Activated naive CD8-positive, alpha-beta T cell (primary cell): ENCODE data around the gene MEG3.

Experiments
- H3K27ac Mint-ChIP-seq: one replicate; pipeline ENCODE4 v1.8.0; 2021; ENCODE audit warnings: mixed read lengths
- H3K27me3 Mint-ChIP-seq: one replicate; pipeline ENCODE4 v1.8.0; 2021; ENCODE audit warnings: mixed read lengths
- H3K36me3 Mint-ChIP-seq: one replicate; pipeline ENCODE4 v1.8.0; 2021; ENCODE audit warnings: mixed read lengths
- H3K4me1 Mint-ChIP-seq: one replicate; pipeline ENCODE4 v1.8.0; 2021; ENCODE audit warnings: low read depth, mixed read lengths
- H3K4me3 Mint-ChIP-seq: one replicate; pipeline ENCODE4 v1.8.0; 2021; ENCODE audit warnings: mild to moderate bottlenecking, mixed read lengths
- H3K9me3 Mint-ChIP-seq: one replicate; pipeline ENCODE4 v1.8.0; 2021; ENCODE audit warnings: low read depth, mixed read lengths

Gene MEG3

GRCh38 chr14:100839681-100840111, 13.8 kb downstream of the MEG3 start:
- H3K27ac Mint-ChIP-seq, result no peak overlapping the region
- H3K9me3 Mint-ChIP-seq, result no peaks in the 10 kb centered on the region
- H3K4me1 Mint-ChIP-seq, result peaks cover 7% of the 10 kb centered on the region
- no peaks in the 10 kb centered on the region for H3K27me3 Mint-ChIP-seq
- no peaks in the 10 kb centered on the region for H3K36me3 Mint-ChIP-seq
- no peak overlapping the region for H3K4me3 Mint-ChIP-seq

- Mint-ChIP-seq H3K4me1 (peaks cover 7% of the 10 kb centered on the region), H3K9me3 (no peaks in the 10 kb centered on the region), H3K36me3 (no peaks in the 10 kb centered on the region), H3K27me3 (no peaks in the 10 kb centered on the region), H3K4me3 (no peak overlapping the region), H3K27ac (no peak overlapping the region)
Measured at GRCh38 chr14:100840286-100841065, 14.6 kb downstream of the MEG3 start.

- H3K4me3 Mint-ChIP-seq, result no peak overlapping the region
- no peaks in the 10 kb centered on the region for H3K27me3 Mint-ChIP-seq
- no peaks in the 10 kb centered on the region for H3K9me3 Mint-ChIP-seq
- H3K36me3 Mint-ChIP-seq, result no peaks in the 10 kb centered on the region
- H3K27ac Mint-ChIP-seq, result no peak overlapping the region
- H3K4me1 Mint-ChIP-seq, result peaks cover 7% of the 10 kb centered on the region
Measured at GRCh38 chr14:100841066-100841760, 15.3 kb downstream of the MEG3 start.

- Mint-ChIP-seq H3K4me3 (no peak overlapping the region), H3K9me3 (no peaks in the 10 kb centered on the region), H3K4me1 (peaks cover 7% of the 10 kb centered on the region), H3K27me3 (no peaks in the 10 kb centered on the region), H3K36me3 (no peaks in the 10 kb centered on the region), H3K27ac (no peak overlapping the region)
Measured at GRCh38 chr14:100841761-100842403, 16.0 kb downstream of the MEG3 start.

GRCh38 chr14:100842799-100843198, 16.9 kb downstream of the MEG3 start:
- peaks cover 7% of the 10 kb centered on the region for H3K4me1 Mint-ChIP-seq
- H3K27ac Mint-ChIP-seq, result no peak overlapping the region
- no peaks in the 10 kb centered on the region for H3K27me3 Mint-ChIP-seq
- H3K9me3 Mint-ChIP-seq, result no peaks in the 10 kb centered on the region
- no peaks in the 10 kb centered on the region for H3K36me3 Mint-ChIP-seq
- H3K4me3 Mint-ChIP-seq, result no peak overlapping the region

GRCh38 chr14:100844082-100844408, 18.1 kb downstream of the MEG3 start:
- H3K36me3 Mint-ChIP-seq, result no peaks in the 10 kb centered on the region
- peaks cover 7% of the 10 kb centered on the region for H3K4me1 Mint-ChIP-seq
- H3K4me3 Mint-ChIP-seq, result no peak overlapping the region
- no peaks in the 10 kb centered on the region for H3K9me3 Mint-ChIP-seq
- no peaks in the 10 kb centered on the region for H3K27me3 Mint-ChIP-seq
- no peak overlapping the region for H3K27ac Mint-ChIP-seq

- H3K27ac Mint-ChIP-seq, result no peak overlapping the region
- H3K27me3 Mint-ChIP-seq, result no peaks in the 10 kb centered on the region
- no peaks in the 10 kb centered on the region for H3K36me3 Mint-ChIP-seq
- peaks cover 7% of the 10 kb centered on the region for H3K4me1 Mint-ChIP-seq
- H3K4me3 Mint-ChIP-seq, result no peak overlapping the region
- no peaks in the 10 kb centered on the region for H3K9me3 Mint-ChIP-seq
Measured at GRCh38 chr14:100844421-100844820, 18.5 kb downstream of the MEG3 start.

GRCh38 chr14:100844846-100845245, 18.9 kb downstream of the MEG3 start:
- no peak overlapping the region for H3K27ac Mint-ChIP-seq
- no peaks in the 10 kb centered on the region for H3K36me3 Mint-ChIP-seq
- H3K4me3 Mint-ChIP-seq, result no peak overlapping the region
- H3K27me3 Mint-ChIP-seq, result no peaks in the 10 kb centered on the region
- no peaks in the 10 kb centered on the region for H3K9me3 Mint-ChIP-seq
- H3K4me1 Mint-ChIP-seq, result peaks cover 7% of the 10 kb centered on the region

GRCh38 chr14:100845341-100845740, 19.4 kb downstream of the MEG3 start:
- no peaks in the 10 kb centered on the region for H3K27me3 Mint-ChIP-seq
- no peak overlapping the region for H3K4me3 Mint-ChIP-seq
- H3K9me3 Mint-ChIP-seq, result no peaks in the 10 kb centered on the region
- no peaks in the 10 kb centered on the region for H3K36me3 Mint-ChIP-seq
- H3K4me1 Mint-ChIP-seq, result peaks cover 7% of the 10 kb centered on the region
- no peak overlapping the region for H3K27ac Mint-ChIP-seq

- H3K36me3 Mint-ChIP-seq, result no peaks in the 10 kb centered on the region
- H3K9me3 Mint-ChIP-seq, result no peaks in the 10 kb centered on the region
- no peaks in the 10 kb centered on the region for H3K27me3 Mint-ChIP-seq
- no peak overlapping the region for H3K27ac Mint-ChIP-seq
- no peak overlapping the region for H3K4me3 Mint-ChIP-seq
- H3K4me1 Mint-ChIP-seq, result peaks cover 7% of the 10 kb centered on the region
Measured at GRCh38 chr14:100846309-100846859, 20.5 kb downstream of the MEG3 start.

GRCh38 chr14:100849115-100849781, 23.3 kb downstream of the MEG3 start:
- Mint-ChIP-seq H3K9me3 (no peaks in the 10 kb centered on the region), H3K27me3 (no peaks in the 10 kb centered on the region), H3K36me3 (no peaks in the 10 kb centered on the region), H3K27ac (no peak overlapping the region), H3K4me1 (peaks cover 2% of the 10 kb centered on the region), H3K4me3 (no peak overlapping the region)

GRCh38 chr14:100850841-100851585, 25.1 kb downstream of the MEG3 start:
- H3K4me3 Mint-ChIP-seq, result no peak overlapping the region
- H3K27ac Mint-ChIP-seq, result no peak overlapping the region
- no peaks in the 10 kb centered on the region for H3K9me3 Mint-ChIP-seq
- H3K4me1 Mint-ChIP-seq, result no peaks in the 10 kb centered on the region
- H3K27me3 Mint-ChIP-seq, result no peaks in the 10 kb centered on the region
- no peaks in the 10 kb centered on the region for H3K36me3 Mint-ChIP-seq

GRCh38 chr14:100851586-100851916, 25.6 kb downstream of the MEG3 start:
- no peaks in the 10 kb centered on the region for H3K27me3 Mint-ChIP-seq
- no peaks in the 10 kb centered on the region for H3K36me3 Mint-ChIP-seq
- no peaks in the 10 kb centered on the region for H3K4me1 Mint-ChIP-seq
- no peak overlapping the region for H3K4me3 Mint-ChIP-seq
- H3K27ac Mint-ChIP-seq, result no peak overlapping the region
- H3K9me3 Mint-ChIP-seq, result no peaks in the 10 kb centered on the region

GRCh38 chr14:100851946-100852620, 26.2 kb downstream of the MEG3 start:
- H3K27ac Mint-ChIP-seq, result no peak overlapping the region

More at GRCh38 chr14:100851946-100852620, 26.2 kb downstream of the MEG3 start:
- H3K4me3 Mint-ChIP-seq, result no peak overlapping the region
- H3K4me1 Mint-ChIP-seq, result no peaks in the 10 kb centered on the region
- no peaks in the 10 kb centered on the region for H3K9me3 Mint-ChIP-seq
- no peaks in the 10 kb centered on the region for H3K27me3 Mint-ChIP-seq
- H3K36me3 Mint-ChIP-seq, result no peaks in the 10 kb centered on the region
